K562 (cell line): Measurements from ENCODE around the gene CIAO2A. TPM values are rescaled to one million over a fixed set of nuclear protein-coding genes. Genes with fewer than 3 reads are reported as not detected.

Experiments
- BHLHE40 ChIP-seq: IDR thresholded peaks from 2 replicates; pipeline ENCODE4 v1.6.1; 2011; ENCODE audit warnings: low read length, improper control_type of control experiment
- CBX8 ChIP-seq: fragments of 200-600 bp; sonication (generic); IDR thresholded peaks from 2 replicates; pipeline ENCODE4 v1.6.1; 2012; ENCODE audit warnings: borderline replicate concordance, mixed run types, low read depth, mild to moderate bottlenecking, moderate library complexity, mixed read lengths, low read length, control low read depth, inconsistent platforms; ENCODE audit not compliant: poor library complexity, severe bottlenecking; ENCODE audit errors: extremely low read depth
- DPF2 ChIP-seq: fragments of 450-650 bp; IDR thresholded peaks from 2 replicates; pipeline ENCODE4 v1.6.1; 2016
- HMGN3 ChIP-seq: IDR thresholded peaks from 2 replicates; pipeline ENCODE4 v1.6.1; 2011; ENCODE audit warnings: borderline replicate concordance, low read depth, mild to moderate bottlenecking, mixed read lengths, low read length; ENCODE audit not compliant: insufficient read length; ENCODE audit errors: extremely low read depth
- KLF16 ChIP-seq: IDR thresholded peaks from 2 replicates; pipeline ENCODE4 v1.6.1; 2016; ENCODE audit warnings: antibody characterized with exemption
- MTA2 ChIP-seq: fragments of 450-650 bp; IDR thresholded peaks from 2 replicates; pipeline ENCODE4 v1.6.1; 2016; ENCODE audit warnings: low read depth
- NCOA1 ChIP-seq: fragments of 450-650 bp; IDR thresholded peaks from 2 replicates; pipeline ENCODE4 v1.6.1; 2016; ENCODE audit warnings: low read depth
- NFIX ChIP-seq: fragments of 250-450 bp; sonication (Bioruptor Pico); IDR thresholded peaks from 2 replicates; pipeline ENCODE4 v1.4.0; 2020; ENCODE audit warnings: low read depth, mild to moderate bottlenecking, moderate library complexity
- RFX5 ChIP-seq: IDR thresholded peaks from 2 replicates; pipeline ENCODE4 v1.6.1; 2011; ENCODE audit warnings: low read depth, mild to moderate bottlenecking, improper control_type of control experiment, low read length
- SNIP1 ChIP-seq: fragments of 450-650 bp; IDR thresholded peaks from 2 replicates; pipeline ENCODE4 v1.7.1; 2017; ENCODE audit warnings: low read depth, mild to moderate bottlenecking
- SNRNP70 ChIP-seq: fragments of 200-400 bp; formaldehyde crosslinking; optimal IDR thresholded peaks from 2 replicates; pipeline ENCODE3; 2017; ENCODE audit warnings: low read depth, low read length
- STAG1 ChIP-seq: sonication (generic); formaldehyde crosslinking; IDR thresholded peaks from 2 replicates; pipeline ENCODE4 v1.5.0; 2020; ENCODE audit warnings: missing genetic modification reagents, borderline replicate concordance
- SUPT5H ChIP-seq: fragments of 450-650 bp; IDR thresholded peaks from 2 replicates; pipeline ENCODE4 v1.6.1; 2016
- TCF7 ChIP-seq: sonication (generic); IDR thresholded peaks from 2 replicates; pipeline ENCODE4 v1.6.1; 2016; ENCODE audit warnings: antibody characterized with exemption, borderline replicate concordance
- YY1 ChIP-seq, 3 experiments: IDR thresholded peaks; 2 replicates each; pipeline ENCODE4 v1.6.1; 2011; ENCODE audit warnings: low read length in 2 of 3, mild to moderate bottlenecking in 2 of 3, moderate library complexity in 2 of 3, borderline replicate concordance in 1 of 3, control low read depth in 1 of 3, low read depth in 1 of 3; ENCODE audit not compliant: insufficient read depth in 3 of 3, insufficient replicate concordance in 2 of 3, control insufficient read depth in 1 of 3, insufficient read length in 1 of 3; ENCODE audit errors: extremely low read depth in 1 of 3
- ZFP30 ChIP-seq: fragments of 250-450 bp; sonication (Bioruptor Pico); IDR thresholded peaks from 2 replicates; pipeline ENCODE4 v1.8.0; 2022; ENCODE audit warnings: moderate library complexity, mild to moderate bottlenecking, inconsistent platforms, borderline replicate concordance
- ZNF175 ChIP-seq: fragments of 200-800 bp; sonication (Bioruptor generic); IDR thresholded peaks from 2 replicates; pipeline ENCODE4 v1.6.1; 2016; ENCODE audit warnings: low read depth, mild to moderate bottlenecking, missing genetic modification characterization, missing compliant biosample characterization
- ZNF212 ChIP-seq: fragments of 450-650 bp; formaldehyde crosslinking; IDR thresholded peaks from 2 replicates; pipeline ENCODE4 v1.4.0; 2020; ENCODE audit warnings: mild to moderate bottlenecking
- polyA plus RNA-seq, 8 experiments: library from polyadenylated mRNA; depleted of rRNA in 4 of 8; stranded (reverse) in 5 of 8; unstranded in 3 of 8; fragments of >200 nt; fragmentation: Nextera tagmentation in 2 of 8; fragmentation: Illumina TruSeq in 1 of 8; extraction: Ambion mirVana in 2 of 8; extraction: Trizol in 1 of 8; gene quantifications; 2 replicates each; pipeline versions ENCODE4 v1.2.1 to v1.2.3, GENCODE V29; 2011 to 2014; ENCODE audit warnings: inconsistent platforms in 1 of 8, missing spikeins in 1 of 8
- total RNA-seq, 7 experiments: library from RNA; depleted of rRNA in 6 of 7; stranded (reverse); fragments of >200 nt in 6 of 7; fragmentation: Illumina TruSeq in 2 of 7; extraction: Trizol in 2 of 7; gene quantifications; 2 replicates each; pipeline versions ENCODE4 v1.2.1 to v1.2.3, GENCODE V29; 2011 to 2021; ENCODE audit warnings: low replicate concordance in 1 of 7
- TF ChIP-seq, protein P1 (sequence below), 2 experiments: fragments of 450-650 bp; conservative IDR thresholded peaks; 2 replicates each; pipeline ENCODE4 v1.6.1; 2017; ENCODE audit warnings: mild to moderate bottlenecking in 2 of 2, moderate library complexity in 2 of 2
- TF ChIP-seq, protein P2 (sequence below): fragments of 450-650 bp; formaldehyde crosslinking; IDR thresholded peaks from 2 replicates; pipeline ENCODE4 v1.4.0; 2020; ENCODE audit warnings: mild to moderate bottlenecking
- TF ChIP-seq, protein P3 (sequence below): fragments of 450-650 bp; IDR thresholded peaks from 2 replicates; pipeline ENCODE4 v1.6.1; 2016; ENCODE audit warnings: mild to moderate bottlenecking
- TF ChIP-seq, protein P4 (sequence below): fragments of 200-800 bp; sonication (Bioruptor generic); IDR thresholded peaks from 2 replicates; pipeline ENCODE4 v1.6.1; 2017; ENCODE audit warnings: missing genetic modification characterization, missing compliant biosample characterization

The CIAO2A gene
- total and polyA plus RNA-seq, 9 of the 15 experiments (the other 6 are each of a cell fraction or from before 2014, with no cell fraction given), result 161 to 429 (median 313) TPM

DNA sequence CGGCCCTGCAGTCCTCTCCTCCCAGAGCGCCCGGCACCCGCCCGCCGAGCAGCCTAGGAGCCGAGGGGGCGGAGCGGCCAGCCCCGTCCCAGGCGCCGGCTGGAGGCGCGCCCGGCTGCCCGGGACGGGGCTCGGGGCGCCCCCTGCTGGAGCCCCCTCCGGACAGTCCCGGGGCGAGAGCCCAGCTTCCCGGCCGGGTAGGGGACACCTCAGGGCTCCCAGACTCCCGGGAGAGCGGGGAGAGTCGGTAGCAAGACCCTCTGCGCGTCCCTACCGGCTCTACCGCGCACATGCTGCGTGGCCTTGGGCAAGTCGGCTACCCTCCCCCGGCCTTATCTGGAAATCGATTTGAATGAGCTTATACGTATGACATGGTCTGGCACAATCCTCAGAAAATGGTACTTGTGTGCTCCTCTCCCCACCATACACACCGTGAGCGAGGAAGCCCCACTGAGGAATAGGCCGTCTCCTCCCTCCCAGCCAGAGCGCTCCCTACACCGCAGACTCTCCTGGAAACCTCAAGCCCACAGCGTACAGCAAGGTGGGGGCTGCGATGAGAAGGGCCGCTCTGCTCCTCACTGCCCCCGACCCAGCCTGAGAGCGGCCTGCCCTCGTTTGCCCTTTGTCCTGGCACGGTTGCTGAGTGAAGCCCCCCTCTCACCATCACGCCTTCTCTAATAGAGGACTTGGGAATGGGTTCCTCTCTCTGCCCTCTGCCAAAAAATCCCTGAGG is 47.1 kb downstream of the CIAO2A start, which contains the start of gene DAPK2 (continued):
- TF ChIP-seq ZFP30 (CRISPR knock-in tag) (no peak), SNRNP70 (no peak), YY1 (IDR thresholded peaks at IDR 0.05; ENCODE audit: borderline replicate concordance in 1 of 3, control insufficient read depth in 1 of 3, extremely low read depth in 1 of 3, insufficient read depth in 3 of 3, insufficient read length in 1 of 3, insufficient replicate concordance in 2 of 3, low read depth in 1 of 3, low read length in 2 of 3) (peak in 1 of 3 experiments; percentile 58), KLF16 (no peak), BHLHE40 (no peak), STAG1 (CRISPR knock-in tag) (0 out of 2 replicates have a peak, but pooled peaks have one; percentile 18), ZNF212 (CRISPR knock-in tag) (no peak), DPF2 (no peak), NFIX (CRISPR knock-in tag) (no peak), ZNF175 (no peak), TCF7 (no peak), SNIP1 (no peak), SUPT5H (no peak), RFX5 (no peak), MTA2 (no peak), CBX8 (no peak), HMGN3 (peak; percentile 89), NCOA1 (no peak)
- TF ChIP-seq, protein P1, sequence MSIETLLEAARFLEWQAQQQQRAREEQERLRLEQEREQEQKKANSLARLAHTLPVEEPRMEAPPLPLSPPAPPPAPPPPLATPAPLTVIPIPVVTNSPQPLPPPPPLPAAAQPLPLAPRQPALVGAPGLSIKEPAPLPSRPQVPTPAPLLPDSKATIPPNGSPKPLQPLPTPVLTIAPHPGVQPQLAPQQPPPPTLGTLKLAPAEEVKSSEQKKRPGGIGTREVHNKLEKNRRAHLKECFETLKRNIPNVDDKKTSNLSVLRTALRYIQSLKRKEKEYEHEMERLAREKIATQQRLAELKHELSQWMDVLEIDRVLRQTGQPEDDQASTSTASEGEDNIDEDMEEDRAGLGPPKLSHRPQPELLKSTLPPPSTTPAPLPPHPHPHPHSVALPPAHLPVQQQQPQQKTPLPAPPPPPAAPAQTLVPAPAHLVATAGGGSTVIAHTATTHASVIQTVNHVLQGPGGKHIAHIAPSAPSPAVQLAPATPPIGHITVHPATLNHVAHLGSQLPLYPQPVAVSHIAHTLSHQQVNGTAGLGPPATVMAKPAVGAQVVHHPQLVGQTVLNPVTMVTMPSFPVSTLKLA (conservative IDR thresholded peaks at IDR 0.05), result no peak
- TF ChIP-seq, protein P2, sequence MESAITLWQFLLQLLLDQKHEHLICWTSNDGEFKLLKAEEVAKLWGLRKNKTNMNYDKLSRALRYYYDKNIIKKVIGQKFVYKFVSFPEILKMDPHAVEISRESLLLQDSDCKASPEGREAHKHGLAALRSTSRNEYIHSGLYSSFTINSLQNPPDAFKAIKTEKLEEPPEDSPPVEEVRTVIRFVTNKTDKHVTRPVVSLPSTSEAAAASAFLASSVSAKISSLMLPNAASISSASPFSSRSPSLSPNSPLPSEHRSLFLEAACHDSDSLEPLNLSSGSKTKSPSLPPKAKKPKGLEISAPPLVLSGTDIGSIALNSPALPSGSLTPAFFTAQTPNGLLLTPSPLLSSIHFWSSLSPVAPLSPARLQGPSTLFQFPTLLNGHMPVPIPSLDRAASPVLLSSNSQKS, result no peak
- TF ChIP-seq, protein P3, sequence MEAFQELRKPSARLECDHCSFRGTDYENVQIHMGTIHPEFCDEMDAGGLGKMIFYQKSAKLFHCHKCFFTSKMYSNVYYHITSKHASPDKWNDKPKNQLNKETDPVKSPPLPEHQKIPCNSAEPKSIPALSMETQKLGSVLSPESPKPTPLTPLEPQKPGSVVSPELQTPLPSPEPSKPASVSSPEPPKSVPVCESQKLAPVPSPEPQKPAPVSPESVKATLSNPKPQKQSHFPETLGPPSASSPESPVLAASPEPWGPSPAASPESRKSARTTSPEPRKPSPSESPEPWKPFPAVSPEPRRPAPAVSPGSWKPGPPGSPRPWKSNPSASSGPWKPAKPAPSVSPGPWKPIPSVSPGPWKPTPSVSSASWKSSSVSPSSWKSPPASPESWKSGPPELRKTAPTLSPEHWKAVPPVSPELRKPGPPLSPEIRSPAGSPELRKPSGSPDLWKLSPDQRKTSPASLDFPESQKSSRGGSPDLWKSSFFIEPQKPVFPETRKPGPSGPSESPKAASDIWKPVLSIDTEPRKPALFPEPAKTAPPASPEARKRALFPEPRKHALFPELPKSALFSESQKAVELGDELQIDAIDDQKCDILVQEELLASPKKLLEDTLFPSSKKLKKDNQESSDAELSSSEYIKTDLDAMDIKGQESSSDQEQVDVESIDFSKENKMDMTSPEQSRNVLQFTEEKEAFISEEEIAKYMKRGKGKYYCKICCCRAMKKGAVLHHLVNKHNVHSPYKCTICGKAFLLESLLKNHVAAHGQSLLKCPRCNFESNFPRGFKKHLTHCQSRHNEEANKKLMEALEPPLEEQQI, result no peak
- TF ChIP-seq, protein P4, sequence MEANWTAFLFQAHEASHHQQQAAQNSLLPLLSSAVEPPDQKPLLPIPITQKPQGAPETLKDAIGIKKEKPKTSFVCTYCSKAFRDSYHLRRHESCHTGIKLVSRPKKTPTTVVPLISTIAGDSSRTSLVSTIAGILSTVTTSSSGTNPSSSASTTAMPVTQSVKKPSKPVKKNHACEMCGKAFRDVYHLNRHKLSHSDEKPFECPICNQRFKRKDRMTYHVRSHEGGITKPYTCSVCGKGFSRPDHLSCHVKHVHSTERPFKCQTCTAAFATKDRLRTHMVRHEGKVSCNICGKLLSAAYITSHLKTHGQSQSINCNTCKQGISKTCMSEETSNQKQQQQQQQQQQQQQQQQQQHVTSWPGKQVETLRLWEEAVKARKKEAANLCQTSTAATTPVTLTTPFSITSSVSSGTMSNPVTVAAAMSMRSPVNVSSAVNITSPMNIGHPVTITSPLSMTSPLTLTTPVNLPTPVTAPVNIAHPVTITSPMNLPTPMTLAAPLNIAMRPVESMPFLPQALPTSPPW (CRISPR knock-in tag), result peak; percentile 47; the same call in 1 of the 2 replicates
